Colon (tissue), 2 donors: Measurements from ENCODE around the gene PLEK2.
"Not testable (repeated sequence)": the region's sequence is repeated elsewhere in the genome, so short reads cannot be mapped to it uniquely, and the experiment has no call there.

Source experiments
- FAIRE-seq: peaks from 2 replicates; lab custom pipeline; 2012; peaks lifted over from hg19 to GRCh38; lab: Jason Lieb, UNC
- donor health status: control.
- donor health status: control.

Gene PLEK2

GRCh38 chr14:67358924-67359774 is 52.8 kb downstream of the PLEK2 start:
- FAIRE-seq = no peak

GRCh38 chr14:67357969-67358354 is 54.0 kb downstream of the PLEK2 start:
- FAIRE-seq = no peak

- FAIRE-seq = no peak
Measured at GRCh38 chr14:67357186-67357968, 54.6 kb downstream of the PLEK2 start.

- FAIRE-seq = no peak
Measured at GRCh38 chr14:67352055-67352454, 59.9 kb downstream of the PLEK2 start.

- FAIRE-seq = no peak
Measured at GRCh38 chr14:67345583-67345982, 66.4 kb downstream of the PLEK2 start.

- FAIRE-seq = no peak
Measured at GRCh38 chr14:67343601-67344230, 68.2 kb downstream of the PLEK2 start.

- FAIRE-seq = not testable (repeated sequence)
Measured at GRCh38 chr14:67341231-67341630, 70.7 kb downstream of the PLEK2 start.
